OCI-LY7 (cell line): Measurements from ENCODE around the gene CNR2. TPM values are rescaled to one million over a fixed set of nuclear protein-coding genes. Genes with fewer than 3 reads are reported as not detected.
A peak's percentile ranks its signal among the peaks of the same experiment; 100 is the strongest.

Experiments
- BruUV-seq: library from RNA; stranded (reverse); fragments of 400-500 nt; replicated peaks from 2 replicates; lab custom pipeline; 2021; lab: Mats Ljungman, UMichigan
- CTCF ChIA-PET: fragments of 300-600 bp; sonication (Branson Sonifier 250); formaldehyde crosslinking; loops from one replicate; lab custom pipeline; 2022; ENCODE audit warnings: antibody characterized with exemption; ENCODE audit not compliant: unreplicated experiment; lab: Charles Lee
- POLR2A ChIA-PET: fragments of 300-600 bp; sonication (Branson Sonifier 250); formaldehyde crosslinking; loops from one replicate; lab custom pipeline; 2022; ENCODE audit warnings: antibody characterized with exemption; lab: Charles Lee
- DNase-seq: peaks from one replicate; pipeline ENCODE4 v3.0.0-alpha.2; 2015; ENCODE audit warnings: low spot score
- H2AFZ ChIP-seq: fragments of 200-600 bp; sonication (generic), shearing (Covaris generic); 2 replicates; pipeline ENCODE4 v1.6.1; 2014; ENCODE audit warnings: mild to moderate bottlenecking, antibody characterized with exemption, low read length, moderate library complexity
- H3K27ac ChIP-seq: fragments of 200-600 bp; sonication (generic); 2 replicates; pipeline ENCODE4 v1.5.1; 2014; ENCODE audit warnings: mixed run types, low read depth, mild to moderate bottlenecking, moderate library complexity, low read length, inconsistent platforms; ENCODE audit not compliant: poor library complexity, severe bottlenecking
- H3K36me3 ChIP-seq: fragments of 200-600 bp; sonication (generic); 2 replicates; pipeline ENCODE4 v1.6.1; 2014; ENCODE audit warnings: mild to moderate bottlenecking, antibody characterized with exemption, low read length, moderate library complexity, mixed read lengths; ENCODE audit not compliant: insufficient read depth
- H3K4me1 ChIP-seq: fragments of 200-600 bp; sonication (generic); 2 replicates; pipeline ENCODE4 v1.5.1; 2014; ENCODE audit warnings: mild to moderate bottlenecking, low read length; ENCODE audit not compliant: insufficient read depth, poor library complexity, severe bottlenecking
- H3K4me2 ChIP-seq: fragments of 200-600 bp; sonication (generic); 2 replicates; pipeline ENCODE4 v1.6.1; 2014; ENCODE audit warnings: mild to moderate bottlenecking, low read length
- H3K4me3 ChIP-seq: fragments of 200-600 bp; sonication (generic); 2 replicates; pipeline ENCODE4 v1.5.1; 2014; ENCODE audit warnings: mild to moderate bottlenecking, low read depth, low read length; ENCODE audit not compliant: poor library complexity, severe bottlenecking
- H3K79me2 ChIP-seq: fragments of 200-600 bp; sonication (generic); 2 replicates; pipeline ENCODE4 v1.6.1; 2016; ENCODE audit warnings: low read depth, mild to moderate bottlenecking, low read length, moderate library complexity, mixed read lengths; ENCODE audit not compliant: insufficient read depth
- H3K9me2 ChIP-seq: fragments of 200-600 bp; sonication (generic); 2 replicates; pipeline ENCODE4 v1.6.1; 2016; ENCODE audit warnings: mild to moderate bottlenecking, low read length, mixed read lengths; ENCODE audit not compliant: insufficient read depth
- H3K9me3 ChIP-seq: fragments of 200-600 bp; sonication (generic); 2 replicates; pipeline ENCODE4 v1.6.1; 2014; ENCODE audit warnings: mild to moderate bottlenecking, mixed run types, low read length, mixed read lengths
- H4K20me1 ChIP-seq: fragments of 200-600 bp; sonication (generic); 2 replicates; pipeline ENCODE4 v1.6.1; 2014; ENCODE audit warnings: mild to moderate bottlenecking, antibody characterized with exemption, low read length, moderate library complexity, mixed read lengths; ENCODE audit not compliant: insufficient read depth
- CTCF ChIP-seq: fragments of 200-600 bp; sonication (generic); conservative IDR thresholded peaks from 2 replicates; pipeline ENCODE4 v1.5.1; 2014; ENCODE audit warnings: mild to moderate bottlenecking, antibody characterized with exemption, low read length, moderate library complexity, mixed read lengths
- EZH2phosphoT487 ChIP-seq: fragments of 200-600 bp; sonication (generic); IDR thresholded peaks from 2 replicates; pipeline ENCODE4 v1.6.1; 2018; ENCODE audit warnings: low read depth, borderline replicate concordance, mild to moderate bottlenecking, mixed run types, antibody characterized with exemption, low read length, moderate library complexity, mixed read lengths
- intact Hi-C: fragments of 100-400 bp; cut with micrococcal nuclease; formaldehyde crosslinking; loops from one replicate; pipeline ENCODE4 v1.10.0; 2022; ENCODE audit not compliant: unreplicated experiment
- total RNA-seq, 2 experiments: library from RNA; depleted of rRNA in 1 of 2; stranded (reverse); fragments of >200 nt in 1 of 2; shearing (Covaris generic) in 1 of 2; gene quantifications; 2 replicates each; pipeline ENCODE4 v1.2.3, GENCODE V29; 2014 to 2022

CNR2 gene
- total RNA-seq, 2 experiments from 2014 or later: 14.1 to 17.0 TPM

- Histone ChIP-seq H3K79me2 (no peaks in the 10 kb centered on the region), H3K9me3 (no peaks in the 10 kb centered on the region), H3K4me3 (no peak overlapping the region), H3K9me2 (no peaks in the 10 kb centered on the region), H3K4me1 (peaks cover 71% of the 10 kb centered on the region), H3K4me2 (peak overlapping the region; percentile 25; the same call in 1 of the 2 replicates), H2AFZ (no peak overlapping the region), H3K36me3 (no peaks in the 10 kb centered on the region), H4K20me1 (no peaks in the 10 kb centered on the region), H3K27ac (no peak overlapping the region)
- intact Hi-C loops: no loop called here
- POLR2A ChIA-PET: interaction anchor here (1.1 to 7.4 kb wide), 4 partner anchors 12 to 27 kb away, joined by 4 to 77 read pairs (median 5); no protein-coding TSS in a partner anchor
- TF ChIP-seq EZH2phosphoT487 (no peak), CTCF (no peak)
- CTCF ChIA-PET: interaction anchor here (0.5 to 1.3 kb wide), 2 partner anchors 12 to 217 kb away, joined by 4 to 5 read pairs; no protein-coding TSS in a partner anchor
- no peak for DNase-seq
- BruUV-seq: no TSS peak
Observed at GRCh38 chr1:23928789-23929188, 15.6 kb upstream of the CNR2 start.

GRCh38 chr1:23927097-23927496 lies 13.9 kb upstream of the CNR2 start:
- POLR2A ChIA-PET: interaction anchor here (1.4 to 7.4 kb wide), 2 partner anchors 17 to 29 kb away, joined by 6 to 77 read pairs; no protein-coding TSS in a partner anchor

More at GRCh38 chr1:23927097-23927496, 13.9 kb upstream of the CNR2 start:
- Histone ChIP-seq H3K79me2 (no peaks in the 10 kb centered on the region), H3K4me2 (no peak overlapping the region), H3K9me3 (no peaks in the 10 kb centered on the region), H3K4me3 (no peak overlapping the region), H4K20me1 (no peaks in the 10 kb centered on the region), H2AFZ (no peak overlapping the region), H3K27ac (no peak overlapping the region), H3K36me3 (no peaks in the 10 kb centered on the region), H3K9me2 (no peaks in the 10 kb centered on the region), H3K4me1 (peaks cover 55% of the 10 kb centered on the region)
- DNase-seq: no peak
- CTCF ChIA-PET: no interaction called here
- no TSS peak for BruUV-seq
- intact Hi-C loops: no loop called here
- TF ChIP-seq EZH2phosphoT487 (no peak), CTCF (no peak)
